Activated CD8-positive, alpha-beta memory T cell treated with anti-CD3 and anti-CD28 coated beads, Interleukin-2, amount 50 U/mL, for 1 hour (primary cell): ENCODE measurements around the gene TMEM106C.

ENCODE experiments used
- DNase-seq: peaks from one replicate; pipeline ENCODE4 v3.0.0-alpha.2; 2020; ENCODE audit errors: extremely low read depth

TMEM106C gene, protein sequence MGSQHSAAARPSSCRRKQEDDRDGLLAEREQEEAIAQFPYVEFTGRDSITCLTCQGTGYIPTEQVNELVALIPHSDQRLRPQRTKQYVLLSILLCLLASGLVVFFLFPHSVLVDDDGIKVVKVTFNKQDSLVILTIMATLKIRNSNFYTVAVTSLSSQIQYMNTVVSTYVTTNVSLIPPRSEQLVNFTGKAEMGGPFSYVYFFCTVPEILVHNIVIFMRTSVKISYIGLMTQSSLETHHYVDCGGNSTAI

DNA sequence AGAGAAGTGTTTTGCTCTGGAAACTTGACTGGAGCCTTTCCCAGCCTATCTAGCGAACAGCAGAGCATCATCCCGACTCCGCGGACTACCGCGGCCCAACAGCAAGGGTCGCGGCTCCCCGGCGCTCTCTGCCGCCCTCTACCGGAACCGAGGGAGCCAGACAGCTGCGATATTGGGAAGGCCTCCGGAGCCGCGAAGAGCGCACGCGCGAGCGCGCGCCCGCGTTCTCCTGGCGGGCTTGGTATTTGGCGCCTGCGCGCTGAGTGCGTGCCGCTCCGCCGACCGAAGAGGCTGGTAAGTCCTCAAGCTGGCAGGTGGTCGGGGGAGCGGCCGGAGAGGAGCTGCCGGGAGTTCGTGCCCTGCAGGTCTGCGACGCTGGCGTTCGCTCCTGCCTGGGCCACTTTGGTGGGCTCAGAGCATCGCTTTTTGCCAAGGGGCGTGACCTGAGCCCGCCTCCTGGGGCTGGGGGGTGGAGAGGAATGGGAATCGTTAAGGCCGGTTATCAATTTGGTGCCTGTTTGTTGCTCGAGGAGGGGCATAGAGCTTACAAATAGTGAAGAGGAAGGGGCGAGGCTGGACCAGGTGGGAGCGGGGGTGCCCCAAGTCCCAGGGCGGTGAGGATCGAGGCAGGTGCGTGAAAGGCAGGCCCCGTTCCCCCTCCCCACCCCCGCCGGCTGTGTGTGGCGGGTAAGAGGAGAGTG, at the start of gene TMEM106C:
Gene TMEM106C (plus strand): TSS at position 257 of the 701 bp plus-strand sequence. CDS start 641 bp downstream, outside the sequence.
- DNase-seq, result peak; percentile 61

DNA sequence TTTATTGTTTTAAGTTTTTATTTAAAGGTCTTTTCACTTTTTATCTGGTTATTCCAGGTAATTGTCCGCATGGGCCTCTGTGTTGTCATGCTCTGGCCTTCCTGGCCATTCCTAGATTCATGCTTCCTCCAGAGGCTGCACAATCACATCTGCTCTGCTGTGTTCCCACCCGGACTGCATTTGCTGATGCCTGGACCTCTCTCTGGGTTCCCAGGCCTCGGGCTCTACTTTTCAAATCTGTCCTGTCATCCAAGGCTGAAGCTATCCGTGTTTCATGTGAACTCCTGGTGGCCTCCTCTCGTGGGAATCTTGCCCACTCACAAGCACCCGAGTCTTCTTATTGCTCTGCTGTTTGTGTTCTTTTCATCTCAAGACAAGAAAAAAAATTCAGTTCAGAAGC, 42.5 kb upstream of the TMEM106C start:
- DNase-seq, result no peak

- DNase-seq, result no peak
Measured at GRCh38 chr12:47921907-47922306, 41.5 kb upstream of the TMEM106C start.

DNA sequence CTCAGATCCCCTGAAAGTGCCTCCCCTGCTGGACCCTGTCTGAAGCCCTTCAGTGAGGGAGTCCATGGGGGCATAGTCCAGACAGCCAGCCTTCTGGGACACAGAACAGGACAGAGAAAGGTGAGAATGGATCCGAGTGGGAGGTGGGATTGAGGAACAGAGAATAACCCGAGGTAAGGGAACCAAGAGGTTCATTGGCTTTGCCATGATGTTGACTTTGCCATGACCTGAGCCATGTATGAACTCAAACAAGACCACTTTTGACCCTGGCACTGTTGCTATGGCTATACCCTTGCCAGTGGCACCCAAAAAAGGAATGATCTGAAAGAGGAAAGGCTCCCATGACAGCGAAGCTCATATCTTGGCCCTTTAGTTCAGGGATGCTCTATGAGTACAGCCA, 36.0 kb upstream of the TMEM106C start:
- DNase-seq, result no peak

- no peak for DNase-seq
Measured at GRCh38 chr12:47930634-47931033, 32.8 kb upstream of the TMEM106C start.

- DNase-seq, result no peak
Measured at GRCh38 chr12:47931187-47931586, 32.2 kb upstream of the TMEM106C start.

GRCh38 chr12:47935184-47935583, 28.2 kb upstream of the TMEM106C start:
- DNase-seq, result no peak

DNA sequence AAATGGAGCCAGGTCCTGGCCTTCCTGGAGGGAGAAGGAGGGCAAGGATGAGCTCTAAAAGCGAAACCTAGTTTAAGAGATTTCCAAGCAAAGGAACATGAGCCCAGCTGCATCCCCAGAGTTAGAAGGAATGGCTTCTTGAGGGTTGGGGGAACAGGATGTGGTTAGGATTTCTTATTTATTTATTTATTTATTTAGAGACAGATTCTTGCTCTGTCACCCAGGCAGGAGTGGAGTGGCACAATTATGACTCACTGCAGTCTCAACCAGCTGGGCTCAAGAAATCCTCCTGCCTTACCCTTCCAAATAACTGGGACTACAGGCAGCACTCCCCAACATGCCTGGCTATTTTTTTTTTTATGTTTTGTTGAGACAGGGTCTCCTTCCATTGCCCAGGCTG, 25.3 kb upstream of the TMEM106C start:
- DNase-seq, result no peak

DNA sequence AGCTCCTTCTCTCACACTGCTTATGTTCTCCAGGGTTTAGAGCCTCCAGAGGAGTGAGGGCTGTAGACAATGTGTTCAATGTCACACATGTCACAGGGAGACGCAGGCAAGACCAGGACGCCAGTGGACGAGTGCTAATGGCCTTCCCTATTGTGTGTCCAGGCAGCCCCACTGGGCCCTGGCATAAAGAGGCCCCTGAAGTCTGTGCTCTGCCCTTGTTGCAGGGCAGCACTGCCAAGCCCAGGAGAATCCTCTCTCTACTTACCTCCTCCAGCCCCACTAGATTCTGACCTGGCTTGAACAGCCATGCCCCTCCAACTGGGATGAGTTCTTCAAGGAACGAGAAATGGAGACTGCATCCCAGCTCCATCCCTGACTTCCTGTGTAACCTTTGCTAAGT, 24.8 kb upstream of the TMEM106C start:
- DNase-seq, result no peak

- DNase-seq, result no peak
Measured at GRCh38 chr12:47939009-47939601, 24.3 kb upstream of the TMEM106C start.

GRCh38 chr12:47940773-47941474, 22.5 kb upstream of the TMEM106C start:
- DNase-seq, result no peak

GRCh38 chr12:47941475-47941780, 22.0 kb upstream of the TMEM106C start:
- DNase-seq, result no peak

GRCh38 chr12:47941871-47942613, 21.4 kb upstream of the TMEM106C start:
- no peak for DNase-seq

DNA sequence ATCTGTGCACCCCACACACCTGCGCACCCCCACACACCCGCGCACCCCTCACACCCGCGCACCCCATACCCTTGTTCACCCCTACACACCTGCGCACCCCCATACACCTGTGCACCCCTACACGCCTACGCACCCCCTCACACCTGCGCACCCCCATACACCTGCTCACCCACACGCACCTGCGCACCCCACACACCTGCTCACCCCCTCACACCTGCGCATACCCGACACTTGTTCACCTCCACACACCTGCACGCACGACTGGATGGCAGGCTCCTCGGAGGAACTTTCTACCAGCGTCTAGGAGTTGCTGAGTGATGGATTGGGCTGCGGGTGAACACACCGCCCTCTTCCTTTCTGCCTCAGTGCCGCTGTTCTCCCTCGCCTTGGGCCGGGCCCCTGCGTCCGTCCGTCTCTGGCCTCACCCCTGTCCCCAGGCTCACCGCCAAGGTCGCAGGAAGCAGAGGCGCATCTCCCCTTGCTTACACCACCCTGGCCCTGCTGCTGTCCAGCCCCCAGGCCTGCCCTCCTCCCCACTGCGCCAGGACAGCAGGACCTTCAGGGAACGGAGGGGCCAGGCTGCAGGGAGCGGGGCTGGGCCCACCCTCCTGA, 20.7 kb upstream of the TMEM106C start:
- DNase-seq, result no peak

GRCh38 chr12:47943623-47944340, 19.6 kb upstream of the TMEM106C start:
- DNase-seq, result no peak

DNA sequence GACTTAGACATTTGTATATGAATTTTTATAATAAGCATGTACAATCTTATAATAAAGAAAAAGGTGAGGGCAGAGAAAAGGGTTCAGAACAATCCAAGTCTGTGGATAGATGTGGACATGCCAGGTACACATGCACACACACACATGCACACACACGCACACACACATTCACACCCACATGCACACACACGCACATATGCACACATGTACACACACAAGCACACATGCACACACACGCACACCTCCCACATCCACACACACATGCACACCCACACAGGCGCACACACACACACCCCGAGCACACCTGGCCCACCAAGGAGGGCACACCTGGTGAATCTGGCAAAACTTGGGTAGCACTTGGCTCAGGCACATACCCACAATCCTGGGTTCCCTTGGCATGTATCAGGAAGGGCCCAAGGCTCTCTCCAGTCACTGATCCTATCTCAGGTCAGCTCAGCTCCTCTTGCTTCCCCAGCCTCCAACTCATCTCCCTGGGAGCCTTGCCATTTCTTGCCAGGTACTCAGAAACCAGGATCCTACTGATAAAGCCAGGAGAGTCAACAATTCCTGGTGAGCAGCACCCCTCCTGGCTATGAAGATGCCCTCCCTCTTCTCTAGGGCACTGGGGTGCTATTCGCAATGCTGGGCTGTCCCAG, 18.6 kb upstream of the TMEM106C start:
- no peak for DNase-seq

GRCh38 chr12:47945341-47945728, 18.1 kb upstream of the TMEM106C start:
- no peak for DNase-seq

- DNase-seq, result no peak
Measured at GRCh38 chr12:47946413-47947323, 16.7 kb upstream of the TMEM106C start.

GRCh38 chr12:47947341-47947740, 16.1 kb upstream of the TMEM106C start:
- DNase-seq, result no peak
